H1 (cell line): ENCODE results near the gene PAPSS2. TPM values are rescaled to one million over a fixed set of nuclear protein-coding genes. Genes with fewer than 3 reads are reported as not detected.

Source experiments
- CTCF ChIA-PET: fragments of 300-600 bp; sonication (Branson Sonifier 250); formaldehyde crosslinking; loops from one replicate; lab custom pipeline; 2021; ENCODE audit not compliant: partially characterized antibody; lab: Charles Lee
- POLR2A ChIA-PET: fragments of 300-600 bp; sonication (Branson Sonifier 250); formaldehyde crosslinking; loops from one replicate; lab custom pipeline; 2021; ENCODE audit warnings: inconsistent platforms; ENCODE audit not compliant: partially characterized antibody; lab: Charles Lee
- DNase-seq, 2 experiments: peaks; one replicate each; pipeline versions ENCODE4 v3.0.0 to v3.0.0-alpha.2; 2010 to 2022; ENCODE audit warnings: low spot score in 2 of 2, low read depth in 1 of 2, mixed read lengths in 1 of 2
- FAIRE-seq: peaks from 2 replicates; lab custom pipeline; 2011; peaks lifted over from hg19 to GRCh38; lab: Jason Lieb, UNC
- H2AFZ ChIP-seq: 2 replicates; pipeline ENCODE4 v1.8.1; 2012; ENCODE audit warnings: low read length, inconsistent platforms
- H2AK5ac ChIP-seq: 2 replicates; pipeline ENCODE4 v1.6.1; 2013; ENCODE audit warnings: low read depth, low read length
- H2BK120ac ChIP-seq: replicated peaks from 2 replicates; pipeline ENCODE3; 2013; ENCODE audit warnings: low read depth, low read length, inconsistent platforms
- H2BK12ac ChIP-seq: 2 replicates; pipeline ENCODE4 v1.6.1; 2013; ENCODE audit warnings: low read depth, low read length
- H2BK15ac ChIP-seq: 2 replicates; pipeline ENCODE4 v1.6.1; 2013; ENCODE audit warnings: low read length
- H2BK20ac ChIP-seq: 2 replicates; pipeline ENCODE4 v1.6.1; 2013; ENCODE audit warnings: low read length
- H2BK5ac ChIP-seq: 2 replicates; pipeline ENCODE4 v1.6.1; 2013; ENCODE audit warnings: low read depth, low read length
- H3K14ac ChIP-seq: 2 replicates; pipeline ENCODE4 v1.6.1; 2013; ENCODE audit warnings: inconsistent platforms; ENCODE audit not compliant: insufficient read length
- H3K18ac ChIP-seq: 2 replicates; pipeline ENCODE4 v1.6.1; 2013; ENCODE audit warnings: low read length; ENCODE audit errors: extremely low read depth
- H3K23ac ChIP-seq: 2 replicates; pipeline ENCODE4 v1.6.1; 2013; ENCODE audit warnings: inconsistent platforms; ENCODE audit not compliant: insufficient read length
- H3K23me2 ChIP-seq: 2 replicates; pipeline ENCODE4 v1.6.1; 2013; ENCODE audit warnings: low read depth, low read length
- H3K27ac ChIP-seq: 2 replicates; pipeline ENCODE4 v1.6.1; 2011; ENCODE audit warnings: low read depth, low read length, inconsistent platforms
- H3K27me3 ChIP-seq, 4 experiments: replicated peaks in 1 of 4; 1 replicate in 1 of 4; 2 replicates in 3 of 4; pipeline versions ENCODE4 v1.6.1 to v1.8.1; 2011 to 2013; ENCODE audit warnings: low read length in 3 of 4, mild to moderate bottlenecking in 3 of 4, inconsistent platforms in 2 of 4, mixed read lengths in 2 of 4, moderate library complexity in 1 of 4; ENCODE audit not compliant: control insufficient read depth in 3 of 4, insufficient read depth in 3 of 4; ENCODE audit errors: extremely low read depth in 1 of 4
- H3K36me3 ChIP-seq, 4 experiments: 2 replicates each; pipeline versions ENCODE4 v1.6.1 to v1.8.1; 2011 to 2013; ENCODE audit warnings: mild to moderate bottlenecking in 4 of 4, low read length in 3 of 4, moderate library complexity in 2 of 4, control low read depth in 1 of 4, inconsistent platforms in 1 of 4; ENCODE audit not compliant: insufficient read depth in 4 of 4, control insufficient read depth in 2 of 4
- H3K4ac ChIP-seq: replicated peaks from 2 replicates; pipeline ENCODE3; 2013; ENCODE audit warnings: low read length, low read depth, mixed read lengths, inconsistent platforms; ENCODE audit not compliant: insufficient read length
- H3K4me1 ChIP-seq, 4 experiments: replicated peaks in 1 of 4; 1 replicate in 1 of 4; 2 replicates in 3 of 4; pipeline versions ENCODE4 v1.6.1 to v1.8.1; 2011 to 2013; ENCODE audit warnings: low read length in 3 of 4, inconsistent platforms in 2 of 4, mixed read lengths in 1 of 4; ENCODE audit not compliant: insufficient read depth in 4 of 4, control insufficient read depth in 3 of 4
- H3K4me2 ChIP-seq, 2 experiments: 2 replicates each; pipeline versions ENCODE4 v1.6.1 to v1.8.1; 2011 to 2013; ENCODE audit warnings: low read depth in 2 of 2, low read length in 2 of 2, control low read depth in 1 of 2, inconsistent platforms in 1 of 2, mild to moderate bottlenecking in 1 of 2; ENCODE audit not compliant: insufficient read depth in 1 of 2
- H3K4me3 ChIP-seq, 4 experiments: fragments of 200-600, 300-600 bp in 1 of 4; sonication (generic), shearing (Covaris generic), sonication (Bioruptor Twin) in 1 of 4; 2 replicates each; pipeline versions ENCODE4 v1.5.1 to v1.8.1; 2011 to 2016; ENCODE audit warnings: low read length in 4 of 4, low read depth in 3 of 4, control low read depth in 2 of 4, inconsistent platforms in 2 of 4, mild to moderate bottlenecking in 2 of 4, mixed read lengths in 1 of 4, moderate library complexity in 1 of 4; ENCODE audit not compliant: insufficient read depth in 2 of 4; ENCODE audit errors: extremely low read depth in 1 of 4
- H3K56ac ChIP-seq: replicated peaks from 2 replicates; pipeline ENCODE3; 2013; ENCODE audit warnings: low read depth, mild to moderate bottlenecking, mixed read lengths, low read length, inconsistent platforms; ENCODE audit not compliant: insufficient read length
- H3K79me1 ChIP-seq: 2 replicates; pipeline ENCODE4 v1.6.1; 2013; ENCODE audit warnings: low read depth, low read length, control low read depth
- H3K79me2 ChIP-seq, 2 experiments: 2 replicates each; pipeline versions ENCODE4 v1.6.1 to v1.8.1; 2012 to 2013; ENCODE audit warnings: low read length in 2 of 2, mild to moderate bottlenecking in 2 of 2, inconsistent platforms in 1 of 2; ENCODE audit not compliant: insufficient read depth in 2 of 2, control insufficient read depth in 1 of 2
- H3K9ac ChIP-seq, 4 experiments: replicated peaks in 1 of 4; 1 replicate in 1 of 4; 2 replicates in 3 of 4; pipeline versions ENCODE4 v1.6.1 to v1.8.1; 2011 to 2013; ENCODE audit warnings: low read depth in 3 of 4, low read length in 3 of 4, control low read depth in 2 of 4, mild to moderate bottlenecking in 2 of 4, moderate library complexity in 2 of 4, inconsistent platforms in 1 of 4; ENCODE audit errors: extremely low read depth in 1 of 4
- H3K9me3 ChIP-seq, 2 experiments: 2 replicates each; pipeline versions ENCODE4 v1.6.1 to v1.8.1; 2012 to 2013; ENCODE audit warnings: mild to moderate bottlenecking in 2 of 2, moderate library complexity in 2 of 2, control low read depth in 1 of 2, inconsistent platforms in 1 of 2, low read depth in 1 of 2, low read length in 1 of 2, mixed read lengths in 1 of 2; ENCODE audit not compliant: insufficient read depth in 2 of 2
- H4K20me1 ChIP-seq, 2 experiments: replicated peaks in 1 of 2; 2 replicates each; pipeline versions ENCODE3 to v1.8.1; 2011 to 2013; ENCODE audit warnings: inconsistent platforms in 2 of 2, low read length in 2 of 2, mild to moderate bottlenecking in 1 of 2; ENCODE audit not compliant: insufficient read depth in 2 of 2, control insufficient read depth in 1 of 2
- H4K5ac ChIP-seq: 2 replicates; pipeline ENCODE4 v1.6.1; 2013; ENCODE audit warnings: low read length, low read depth, mixed read lengths, inconsistent platforms; ENCODE audit not compliant: insufficient read length
- H4K8ac ChIP-seq: 2 replicates; pipeline ENCODE4 v1.8.0; 2013; ENCODE audit warnings: mild to moderate bottlenecking, moderate library complexity, low read length, inconsistent platforms; ENCODE audit not compliant: insufficient read depth; ENCODE audit errors: extremely low read depth
- H4K91ac ChIP-seq: replicated peaks from 2 replicates; pipeline ENCODE3; 2013; ENCODE audit warnings: low read length, mixed read lengths, inconsistent platforms; ENCODE audit not compliant: insufficient read length
- ATF2 ChIP-seq: IDR thresholded peaks from 2 replicates; pipeline ENCODE4 v1.6.1; 2012; ENCODE audit warnings: low read length, inconsistent platforms
- BCL11A ChIP-seq, 2 experiments: IDR thresholded peaks; one replicate each; pipeline ENCODE4 v1.6.1; 2011; ENCODE audit warnings: low read depth in 2 of 2, low read length in 2 of 2, mild to moderate bottlenecking in 2 of 2
- CBX8 ChIP-seq: fragments of 300-800, 300-1000 bp; sonication (generic); IDR thresholded peaks from 2 replicates; pipeline ENCODE4 v1.7.1; 2016; ENCODE audit warnings: low read depth, low read length, borderline replicate concordance
- KDM4A ChIP-seq: IDR thresholded peaks from one replicate; pipeline ENCODE4 v1.7.1; 2012; ENCODE audit warnings: low read depth, mild to moderate bottlenecking, moderate library complexity, low read length, inconsistent platforms; ENCODE audit not compliant: severe bottlenecking
- NANOG ChIP-seq: IDR thresholded peaks from 2 replicates; pipeline ENCODE4 v1.6.1; 2011; ENCODE audit warnings: low read length, low read depth, mild to moderate bottlenecking, inconsistent platforms; ENCODE audit not compliant: insufficient read depth, poor library complexity, severe bottlenecking
- NRF1 ChIP-seq: IDR thresholded peaks from 2 replicates; pipeline ENCODE4 v1.6.1; 2011; ENCODE audit warnings: mild to moderate bottlenecking, low read depth, low read length, improper control_type of control experiment
- RBBP5 ChIP-seq: IDR thresholded peaks from 2 replicates; pipeline ENCODE4 v1.7.1; 2012; ENCODE audit warnings: low read depth, mild to moderate bottlenecking, inconsistent platforms, low read length, moderate library complexity, borderline replicate concordance
- SUZ12 ChIP-seq: fragments of 200-600 bp; sonication (generic); IDR thresholded peaks from 2 replicates; pipeline ENCODE4 v1.6.1; 2012; ENCODE audit warnings: mild to moderate bottlenecking, inconsistent platforms, low read length, moderate library complexity, mixed read lengths
- TCF12 ChIP-seq: IDR thresholded peaks from 2 replicates; pipeline ENCODE4 v1.6.1; 2011; ENCODE audit warnings: low read depth, mild to moderate bottlenecking, low read length
- USF2 ChIP-seq: IDR thresholded peaks from 2 replicates; pipeline ENCODE4 v1.6.1; 2011; ENCODE audit warnings: low read length, improper control_type of control experiment
- WGBS, 2 experiments: shearing (Covaris generic) in 1 of 2; methylation state at CpG; one replicate each; pipeline versions ENCODE4 v1.1.6 to v1.1.7; 2013 to 2015; ENCODE audit warnings: low lambda C conversion rate in 2 of 2, mixed read lengths in 2 of 2, inconsistent platforms in 1 of 2, low coverage in 1 of 2, missing lambda C conversion rate in 1 of 2; ENCODE audit not compliant: insufficient replicate concordance in 2 of 2, insufficient coverage in 1 of 2, insufficient read length in 1 of 2; ENCODE audit errors: extremely low coverage in 1 of 2, missing lambda C conversion rate in 1 of 2; 5-methylcytosine and 5-hydroxymethylcytosine counted together
- polyA plus RNA-seq, 7 experiments: library from polyadenylated mRNA; depleted of rRNA in 3 of 7; stranded (reverse) in 5 of 7; unstranded in 2 of 7; fragments of >200 nt in 5 of 7; fragments of 200-250 nt in 2 of 7; gene quantifications; 1 replicate in 5 of 7; 2 replicates in 1 of 7; 4 replicates in 1 of 7; pipeline versions ENCODE4 v1.2.1 to v1.2.3, GENCODE V29; 2011 to 2013; ENCODE audit warnings: missing spikeins in 2 of 7, mixed read lengths in 2 of 7
- total RNA-seq: library from RNA; stranded (reverse); fragmentation: NEBNext Ultra II Directional; extraction: Animal tissue kit (Norgen Biotek cat#: 25700); gene quantifications from 2 replicates; pipeline ENCODE4 v1.2.1, GENCODE V29; 2021

The PAPSS2 gene
- total and polyA plus RNA-seq, 2 of the 8 experiments (the other 6 are each of a cell fraction or from before 2014, with no cell fraction given): 7.6 to 20.2 TPM

GRCh38 chr10:87746911-87747310 is 87.2 kb downstream of the PAPSS2 start:
- H3K4me1 ChIP-seq: peaks cover 0 to 7% (median 4%) of the 10 kb centered on the region in 4 experiments; a peak in 5 of 7 replicates
- no peaks in the 10 kb centered on the region for H3K79me2 ChIP-seq
- no peak for DNase-seq
- no peak overlapping the region for H2BK120ac ChIP-seq
- no peak overlapping the region for H4K8ac ChIP-seq
- H4K20me1 ChIP-seq: no peaks in the 10 kb centered on the region
- H2AK5ac ChIP-seq: no peak overlapping the region
- ChIA-PET CTCF (interaction anchor here (1.2 kb wide), 1 partner anchor 13 kb away, joined by 4 read pairs; no protein-coding TSS in a partner anchor), POLR2A (interaction anchor here (0.7 kb wide), 1 partner anchor 83 kb away, joined by 3 read pairs; no protein-coding TSS in a partner anchor)
- H4K91ac ChIP-seq: no peak overlapping the region
- no peak overlapping the region for H3K56ac ChIP-seq
- H2BK20ac ChIP-seq: no peak overlapping the region
- 87% methylated on average over 4 of the region's 4 CpGs; no CpG with 5 or more reads in 1 of the 2 experiments for WGBS, 2 experiments
- no peak overlapping the region for H3K4ac ChIP-seq
- no peak overlapping the region for H4K5ac ChIP-seq
- H3K18ac ChIP-seq: no peak overlapping the region
- H3K79me1 ChIP-seq: no peaks in the 10 kb centered on the region
- H3K4me3 ChIP-seq: no peak overlapping the region
- no peak overlapping the region for H2BK15ac ChIP-seq
- no peaks in the 10 kb centered on the region for H3K9me3 ChIP-seq
- no peak overlapping the region for H3K27ac ChIP-seq
- no peak overlapping the region for H3K9ac ChIP-seq
- no peak overlapping the region for H2BK12ac ChIP-seq
- H3K23ac ChIP-seq: no peak overlapping the region
- no peak overlapping the region for H3K14ac ChIP-seq
- H3K23me2 ChIP-seq: no peaks in the 10 kb centered on the region
- no peak overlapping the region for H2BK5ac ChIP-seq
- no peaks in the 10 kb centered on the region for H3K27me3 ChIP-seq
- no peak overlapping the region for H3K4me2 ChIP-seq
- H3K36me3 ChIP-seq: peaks cover 0 to 11% (median 2%) of the 10 kb centered on the region in 4 experiments; a peak in 3 of 8 replicates
- FAIRE-seq: no peak
- H2AFZ ChIP-seq: no peak overlapping the region
- TF ChIP-seq KDM4A: no peak
- TF ChIP-seq RBBP5: no peak
- TF ChIP-seq BCL11A (IDR thresholded peaks at IDR 0.05; ENCODE audit: low read depth in 2 of 2, low read length in 2 of 2): no peak
- TF ChIP-seq CBX8: no peak
- TF ChIP-seq NANOG: no peak
- TF ChIP-seq TCF12: no peak
- TF ChIP-seq NRF1: no peak
- no peak for TF ChIP-seq SUZ12
- TF ChIP-seq ATF2: no peak
- TF ChIP-seq USF2: no peak
